ENCODE results near the gene VASH1. TPM values are rescaled to one million over a fixed set of nuclear protein-coding genes. Genes with fewer than 3 reads are reported as not detected.

Gene VASH1
- total and polyA plus RNA-seq, 9 donors = 18.6 to 61.2 (median 55.3) TPM

- no peaks in the 10 kb centered on the region for H3K36me3 ChIP-seq (ENCODE audit: control insufficient read depth, insufficient read depth, low read length)
- H3K4me1 ChIP-seq (ENCODE audit: control insufficient read depth, insufficient read depth, low read length) = peaks cover 48% of the 10 kb centered on the region
- H3K27ac ChIP-seq (ENCODE audit: low read length) = peak overlapping the region; percentile 78
- H3K27me3 ChIP-seq (ENCODE audit: control insufficient read depth, insufficient read depth, low read length) = no peaks in the 10 kb centered on the region
- WGBS (ENCODE audit: insufficient coverage) = 48% methylated on average over 14 of the region's 17 CpGs
- peak overlapping the region; percentile 12 for H3K4me3 ChIP-seq (ENCODE audit: low read length)
- peak; percentile 25 for DNase-seq
- H3K9me3 ChIP-seq (replicated peaks; ENCODE audit: control insufficient read depth, low read depth, low read length) = no peaks in the 10 kb centered on the region
Measured at GRCh38 chr14:76828339-76829012, 67.2 kb downstream of the VASH1 start.

GRCh38 chr14:76829013-76829365 is 67.7 kb downstream of the VASH1 start:
- Histone ChIP-seq H3K4me3 (ENCODE audit: low read length) (no peak overlapping the region), H3K27me3 (ENCODE audit: control insufficient read depth, insufficient read depth, low read length) (no peaks in the 10 kb centered on the region), H3K36me3 (ENCODE audit: control insufficient read depth, insufficient read depth, low read length) (no peaks in the 10 kb centered on the region), H3K4me1 (ENCODE audit: control insufficient read depth, insufficient read depth, low read length) (peaks cover 48% of the 10 kb centered on the region), H3K9me3 (replicated peaks; ENCODE audit: control insufficient read depth, low read depth, low read length) (no peaks in the 10 kb centered on the region), H3K27ac (ENCODE audit: low read length) (peak overlapping the region; percentile 78)
- 77% methylated on average over 3 of the region's 3 CpGs for WGBS (ENCODE audit: insufficient coverage)
- peak; percentile 56 for DNase-seq

- WGBS (ENCODE audit: insufficient coverage) = 21% methylated on average over 4 of the region's 7 CpGs
- Histone ChIP-seq H3K9me3 (replicated peaks; ENCODE audit: control insufficient read depth, low read depth, low read length) (no peaks in the 10 kb centered on the region), H3K36me3 (ENCODE audit: control insufficient read depth, insufficient read depth, low read length) (no peaks in the 10 kb centered on the region), H3K4me1 (ENCODE audit: control insufficient read depth, insufficient read depth, low read length) (peaks cover 53% of the 10 kb centered on the region), H3K4me3 (ENCODE audit: low read length) (no peak overlapping the region), H3K27ac (ENCODE audit: low read length) (peak overlapping the region; percentile 78), H3K27me3 (ENCODE audit: control insufficient read depth, insufficient read depth, low read length) (no peaks in the 10 kb centered on the region)
- peak; percentile 94 for DNase-seq
Measured at GRCh38 chr14:76829650-76830421, 68.6 kb downstream of the VASH1 start.

- Histone ChIP-seq H3K27ac (ENCODE audit: low read length) (peak overlapping the region; percentile 78), H3K4me1 (ENCODE audit: control insufficient read depth, insufficient read depth, low read length) (peaks cover 56% of the 10 kb centered on the region), H3K36me3 (ENCODE audit: control insufficient read depth, insufficient read depth, low read length) (no peaks in the 10 kb centered on the region), H3K9me3 (replicated peaks; ENCODE audit: control insufficient read depth, low read depth, low read length) (no peaks in the 10 kb centered on the region), H3K27me3 (ENCODE audit: control insufficient read depth, insufficient read depth, low read length) (no peaks in the 10 kb centered on the region), H3K4me3 (ENCODE audit: low read length) (no peak overlapping the region)
- no CpG with 5 or more reads among the region's 4 CpGs for WGBS (ENCODE audit: insufficient coverage)
- no peak for DNase-seq
Measured at GRCh38 chr14:76830556-76830955, 69.3 kb downstream of the VASH1 start.

GRCh38 chr14:76832503-76832988 is 71.3 kb downstream of the VASH1 start:
- Histone ChIP-seq H3K36me3 (ENCODE audit: control insufficient read depth, insufficient read depth, low read length) (no peaks in the 10 kb centered on the region), H3K4me3 (ENCODE audit: low read length) (no peak overlapping the region), H3K27ac (ENCODE audit: low read length) (no peak overlapping the region), H3K27me3 (ENCODE audit: control insufficient read depth, insufficient read depth, low read length) (no peaks in the 10 kb centered on the region), H3K9me3 (replicated peaks; ENCODE audit: control insufficient read depth, low read depth, low read length) (no peaks in the 10 kb centered on the region), H3K4me1 (ENCODE audit: control insufficient read depth, insufficient read depth, low read length) (peaks cover 51% of the 10 kb centered on the region)
- peak; percentile 63 for DNase-seq
- 25% methylated on average over 1 of the region's 1 CpG for WGBS (ENCODE audit: insufficient coverage)

Other genes with a start within 250 kb of the VASH1 start
- 8.5 TPM for gene ANGEL1, start 51.4 kb downstream of the VASH1 start, total RNA-seq
- 10 to 100 TPM; 12.6 to 24.1 (median 15.8) TPM for gene ANGEL1, start 51.4 kb downstream of the VASH1 start, polyA plus RNA-seq (ENCODE audit: insufficient read depth in 1 of 8, insufficient read length in 8 of 8, low replicate concordance in 1 of 8)
- gene LRRC74A, start 64.9 kb downstream of the VASH1 start, total RNA-seq = not detected
- under 1 TPM in 3 of 8 donors, not detected in 5; 0.07 to 0.19 (median 0.16) TPM for gene LRRC74A, start 64.9 kb downstream of the VASH1 start, polyA plus RNA-seq (ENCODE audit: insufficient read depth in 1 of 8, insufficient read length in 8 of 8, low replicate concordance in 1 of 8)